ENCODE results near the gene SLC22A13.

SLC22A13 gene

DNA sequence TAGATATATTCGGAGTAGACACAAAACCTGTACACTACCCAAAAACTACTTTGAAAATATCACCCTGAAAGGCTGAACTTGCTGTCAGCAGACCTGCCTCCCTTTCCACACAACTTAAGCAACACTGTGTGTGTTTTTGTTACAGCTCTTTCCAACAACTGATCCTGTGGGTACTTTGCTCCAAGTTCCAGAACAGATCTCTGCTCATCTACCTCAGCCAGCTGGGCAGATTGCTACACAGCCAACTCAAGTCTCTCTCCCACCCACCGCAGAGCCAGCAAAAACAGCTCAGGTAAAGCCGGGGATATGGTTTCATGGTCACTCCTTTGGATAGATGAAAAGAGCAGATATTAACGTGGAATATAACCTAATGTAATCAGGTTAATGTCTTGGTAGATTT, 19.7 kb upstream of the SLC22A13 start:
- Histone ChIP-seq H3K27ac (ENCODE audit: low read length, poor library complexity, severe bottlenecking) (no peak overlapping the region), H3K27me3 (ENCODE audit: control insufficient read depth in 1 of 2, insufficient read depth in 1 of 2, low read length in 2 of 2) (no peaks in the 10 kb centered on the region), H4K91ac (ENCODE audit: low read length) (no peak overlapping the region), H2AFZ (ENCODE audit: low read depth, low read length) (no peak overlapping the region), H3K79me1 (replicated peaks; ENCODE audit: low read length, poor library complexity, severe bottlenecking) (peaks cover 17% of the 10 kb centered on the region), H2BK120ac (ENCODE audit: low read depth, low read length) (no peak overlapping the region), H3K18ac (ENCODE audit: low read depth in 1 of 2, low read length in 2 of 2) (no peak overlapping the region), H2BK15ac (ENCODE audit: low read depth, poor library complexity, severe bottlenecking) (no peak overlapping the region), H3K36me3 (ENCODE audit: control insufficient read depth in 1 of 2, insufficient read depth in 2 of 2, low read depth in 1 of 2, low read length in 2 of 2) (peaks cover 7 to 58% of the 10 kb centered on the region in 2 experiments), H2BK12ac (ENCODE audit: low read length in 2 of 2) (no peak overlapping the region), H3K4ac (ENCODE audit: low read depth in 1 of 2, low read length in 2 of 2) (no peak overlapping the region), H2BK5ac (ENCODE audit: low read depth, low read length, poor library complexity, severe bottlenecking) (no peak overlapping the region), H3K4me3 (ENCODE audit: insufficient read depth in 1 of 2, low read depth in 1 of 2, low read length in 2 of 2) (no peak overlapping the region), H3K4me2 (ENCODE audit: low read length, poor library complexity, severe bottlenecking) (no peak overlapping the region), H4K8ac (ENCODE audit: low read length) (no peak overlapping the region), H3K23ac (ENCODE audit: low read length in 2 of 2) (no peak overlapping the region), H3K9me3 (ENCODE audit: control insufficient read depth, low read length) (no peaks in the 10 kb centered on the region), H3K4me1 (ENCODE audit: control insufficient read depth, insufficient read depth, low read depth, low read length) (peaks cover 2% of the 10 kb centered on the region), H3K14ac (ENCODE audit: low read length in 2 of 2) (no peak overlapping the region), H2AK5ac (ENCODE audit: low read length, severe bottlenecking) (no peak overlapping the region), H3K9ac (ENCODE audit: low read length) (no peak overlapping the region)
- WGBS = 97% methylated on average over 3 of the region's 4 CpGs
- no peak for DNase-seq

DNA sequence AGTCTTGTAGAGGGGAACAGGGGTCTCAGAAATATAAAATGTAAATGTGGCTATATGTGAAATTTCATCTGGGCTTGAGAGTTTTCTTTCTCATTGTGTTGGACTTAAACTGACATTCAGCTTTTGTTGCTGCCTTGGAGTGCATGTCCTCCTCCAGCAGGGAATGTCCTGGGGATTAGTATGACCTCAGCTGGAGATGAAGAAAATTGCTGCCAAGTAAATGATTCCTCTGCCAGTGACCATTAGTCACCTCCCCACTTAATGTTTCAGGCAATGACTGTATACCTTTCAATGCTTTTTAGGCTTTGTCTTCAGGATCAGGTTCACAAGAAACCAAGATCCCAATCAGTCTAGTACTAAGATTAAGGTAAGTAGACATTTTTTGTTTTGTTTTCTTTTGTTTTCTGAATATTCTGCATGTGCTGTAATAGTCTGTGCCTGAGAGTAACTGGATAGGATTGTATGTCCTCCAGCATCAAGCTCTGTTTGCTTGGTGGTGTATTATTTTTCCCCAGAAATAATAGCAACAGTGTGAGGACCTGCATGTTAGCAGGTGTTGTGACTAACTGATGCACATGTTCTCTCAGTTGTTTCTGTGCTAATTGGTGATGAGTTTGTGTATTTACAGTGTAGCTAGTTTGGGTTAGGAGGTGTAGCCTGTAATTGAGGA, 18.1 kb upstream of the SLC22A13 start:
- Histone ChIP-seq H2AFZ (ENCODE audit: low read depth, low read length) (no peak overlapping the region), H3K36me3 (ENCODE audit: control insufficient read depth in 1 of 2, insufficient read depth in 2 of 2, low read depth in 1 of 2, low read length in 2 of 2) (peaks cover 9 to 69% of the 10 kb centered on the region in 2 experiments), H2BK15ac (ENCODE audit: low read depth, poor library complexity, severe bottlenecking) (no peak overlapping the region), H3K27me3 (ENCODE audit: control insufficient read depth in 1 of 2, insufficient read depth in 1 of 2, low read length in 2 of 2) (no peaks in the 10 kb centered on the region), H3K23ac (ENCODE audit: low read length in 2 of 2) (no peak overlapping the region), H4K8ac (ENCODE audit: low read length) (no peak overlapping the region), H2AK5ac (ENCODE audit: low read length, severe bottlenecking) (no peak overlapping the region), H3K18ac (ENCODE audit: low read depth in 1 of 2, low read length in 2 of 2) (no peak overlapping the region), H2BK120ac (ENCODE audit: low read depth, low read length) (no peak overlapping the region), H3K79me1 (replicated peaks; ENCODE audit: low read length, poor library complexity, severe bottlenecking) (peaks cover 23% of the 10 kb centered on the region), H3K14ac (ENCODE audit: low read length in 2 of 2) (no peak overlapping the region), H3K4me2 (ENCODE audit: low read length, poor library complexity, severe bottlenecking) (no peak overlapping the region), H2BK12ac (ENCODE audit: low read length in 2 of 2) (no peak overlapping the region), H3K9me3 (ENCODE audit: control insufficient read depth, low read length) (no peaks in the 10 kb centered on the region), H3K4ac (ENCODE audit: low read depth in 1 of 2, low read length in 2 of 2) (no peak overlapping the region), H3K27ac (ENCODE audit: low read length, poor library complexity, severe bottlenecking) (peak overlapping the region; percentile 49), H3K4me3 (ENCODE audit: insufficient read depth in 1 of 2, low read depth in 1 of 2, low read length in 2 of 2) (no peak overlapping the region), H2BK5ac (ENCODE audit: low read depth, low read length, poor library complexity, severe bottlenecking) (peak overlapping the region; percentile 4), H3K4me1 (ENCODE audit: control insufficient read depth, insufficient read depth, low read depth, low read length) (peaks cover 2% of the 10 kb centered on the region), H4K91ac (ENCODE audit: low read length) (no peak overlapping the region), H3K9ac (ENCODE audit: low read length) (peak overlapping the region; percentile 28)
- DNase-seq = peak; percentile 82

DNA sequence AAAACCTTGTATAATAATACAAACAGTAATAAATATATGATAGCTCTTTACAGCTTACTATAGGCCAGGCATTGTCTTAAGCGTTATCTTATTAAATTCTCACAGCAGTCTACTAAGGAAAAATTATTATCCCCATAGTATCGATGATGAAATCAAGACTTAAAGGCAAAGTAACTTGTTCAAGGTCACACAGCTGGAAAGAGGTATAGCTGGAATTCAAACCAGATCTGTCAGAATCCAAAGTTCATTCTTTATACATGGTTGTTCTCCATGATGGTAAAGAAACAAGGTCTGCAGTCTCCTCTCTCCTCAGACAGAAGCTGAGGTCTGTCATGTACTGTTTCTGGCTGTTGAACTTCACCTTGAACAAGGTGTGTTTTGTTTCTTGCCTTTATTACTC, 15.4 kb upstream of the SLC22A13 start:
- Histone ChIP-seq H2BK15ac (ENCODE audit: low read depth, poor library complexity, severe bottlenecking) (no peak overlapping the region), H3K23ac (ENCODE audit: low read length in 2 of 2) (no peak overlapping the region), H2AFZ (ENCODE audit: low read depth, low read length) (no peak overlapping the region), H2BK120ac (ENCODE audit: low read depth, low read length) (no peak overlapping the region), H4K8ac (ENCODE audit: low read length) (no peak overlapping the region), H3K36me3 (ENCODE audit: control insufficient read depth in 1 of 2, insufficient read depth in 2 of 2, low read depth in 1 of 2, low read length in 2 of 2) (peaks cover 18 to 78% of the 10 kb centered on the region in 2 experiments), H3K18ac (ENCODE audit: low read depth in 1 of 2, low read length in 2 of 2) (no peak overlapping the region), H3K14ac (ENCODE audit: low read length in 2 of 2) (no peak overlapping the region), H4K91ac (ENCODE audit: low read length) (no peak overlapping the region), H3K9me3 (ENCODE audit: control insufficient read depth, low read length) (no peaks in the 10 kb centered on the region), H3K27me3 (ENCODE audit: control insufficient read depth in 1 of 2, insufficient read depth in 1 of 2, low read length in 2 of 2) (no peaks in the 10 kb centered on the region), H3K79me1 (replicated peaks; ENCODE audit: low read length, poor library complexity, severe bottlenecking) (peaks cover 30% of the 10 kb centered on the region), H2BK5ac (ENCODE audit: low read depth, low read length, poor library complexity, severe bottlenecking) (no peak overlapping the region), H3K9ac (ENCODE audit: low read length) (no peak overlapping the region), H2BK12ac (ENCODE audit: low read length in 2 of 2) (no peak overlapping the region), H3K4me2 (ENCODE audit: low read length, poor library complexity, severe bottlenecking) (no peak overlapping the region), H2AK5ac (ENCODE audit: low read length, severe bottlenecking) (no peak overlapping the region), H3K27ac (ENCODE audit: low read length, poor library complexity, severe bottlenecking) (no peak overlapping the region), H3K4me1 (ENCODE audit: control insufficient read depth, insufficient read depth, low read depth, low read length) (peaks cover 2% of the 10 kb centered on the region), H3K4me3 (ENCODE audit: insufficient read depth in 1 of 2, low read depth in 1 of 2, low read length in 2 of 2) (no peak overlapping the region), H3K4ac (ENCODE audit: low read depth in 1 of 2, low read length in 2 of 2) (no peak overlapping the region)
- 100% methylated on average over 2 of the region's 2 CpGs for WGBS
- DNase-seq = no peak

DNA sequence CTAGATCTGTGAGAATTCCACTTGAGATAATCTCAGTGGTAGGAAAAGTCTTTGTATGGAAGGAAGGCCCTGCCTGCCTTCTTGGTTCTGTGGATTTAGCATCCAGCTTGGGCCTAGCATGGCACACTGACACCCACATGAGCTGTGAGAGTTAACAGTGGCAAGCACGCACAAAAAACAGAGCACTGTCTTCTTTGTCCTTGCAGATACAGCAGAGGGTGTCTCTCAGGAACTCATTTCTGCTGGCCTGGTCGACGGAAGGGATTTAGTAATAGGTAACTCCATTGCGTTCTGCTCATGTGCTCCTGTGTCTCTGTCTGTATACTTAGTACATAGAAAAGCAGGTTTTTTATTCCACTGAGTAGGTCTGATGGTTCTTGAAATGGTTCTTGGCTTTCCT, 14.4 kb upstream of the SLC22A13 start:
- 99% methylated on average over 4 of the region's 4 CpGs for WGBS
- DNase-seq = no peak
- H2AFZ ChIP-seq (ENCODE audit: low read depth, low read length) = no peak overlapping the region
- H3K9ac ChIP-seq (ENCODE audit: low read length) = no peak overlapping the region
- H3K4me3 ChIP-seq (ENCODE audit: insufficient read depth in 1 of 2, low read depth in 1 of 2, low read length in 2 of 2) = no peak overlapping the region
- no peak overlapping the region for H3K27ac ChIP-seq (ENCODE audit: low read length, poor library complexity, severe bottlenecking)
- no peak overlapping the region for H2BK5ac ChIP-seq (ENCODE audit: low read depth, low read length, poor library complexity, severe bottlenecking)
- H3K79me1 ChIP-seq (replicated peaks; ENCODE audit: low read length, poor library complexity, severe bottlenecking) = peaks cover 36% of the 10 kb centered on the region
- H2BK15ac ChIP-seq (ENCODE audit: low read depth, poor library complexity, severe bottlenecking) = no peak overlapping the region
- no peak overlapping the region for H2AK5ac ChIP-seq (ENCODE audit: low read length, severe bottlenecking)
- H2BK120ac ChIP-seq (ENCODE audit: low read depth, low read length) = no peak overlapping the region
- H3K36me3 ChIP-seq (ENCODE audit: control insufficient read depth in 1 of 2, insufficient read depth in 2 of 2, low read depth in 1 of 2, low read length in 2 of 2) = peaks cover 14 to 73% of the 10 kb centered on the region in 2 experiments
- no peaks in the 10 kb centered on the region for H3K9me3 ChIP-seq (ENCODE audit: control insufficient read depth, low read length)
- H3K4me2 ChIP-seq (ENCODE audit: low read length, poor library complexity, severe bottlenecking) = no peak overlapping the region
- no peak overlapping the region for H3K23ac ChIP-seq (ENCODE audit: low read length in 2 of 2)
- no peak overlapping the region for H3K18ac ChIP-seq (ENCODE audit: low read depth in 1 of 2, low read length in 2 of 2)
- no peak overlapping the region for H2BK12ac ChIP-seq (ENCODE audit: low read length in 2 of 2)
- no peak overlapping the region for H4K8ac ChIP-seq (ENCODE audit: low read length)
- no peak overlapping the region for H3K14ac ChIP-seq (ENCODE audit: low read length in 2 of 2)
- no peaks in the 10 kb centered on the region for H3K4me1 ChIP-seq (ENCODE audit: control insufficient read depth, insufficient read depth, low read depth, low read length)
- H3K27me3 ChIP-seq (ENCODE audit: control insufficient read depth in 1 of 2, insufficient read depth in 1 of 2, low read length in 2 of 2) = no peaks in the 10 kb centered on the region
- no peak overlapping the region for H4K91ac ChIP-seq (ENCODE audit: low read length)
- no peak overlapping the region for H3K4ac ChIP-seq (ENCODE audit: low read depth in 1 of 2, low read length in 2 of 2)

Data from mesenchymal stem cell (in vitro differentiated cells and primary cell).